Gastrocnemius medialis (tissue), 4 donors: ENCODE data around the gene HSH2D. TPM values are rescaled to one million over a fixed set of nuclear protein-coding genes. Genes with fewer than 3 reads are reported as not detected.

Experiments used
- ATAC-seq, 2 donors: fragments of 150-250 bp; one replicate each; pipeline ENCODE4 v1.9.1; 2016
- DNase-seq, 2 donors: peaks; one replicate each; pipeline ENCODE4 v3.0.0-alpha.2; 2019
- H3K27ac ChIP-seq, 4 donors: fragments of 200-600 bp; sonication (generic); 1 replicate in 1 of 4; 2 replicates in 3 of 4; pipeline ENCODE4 v1.5.1; 2016 to 2018; ENCODE audit warnings: mild to moderate bottlenecking in 2 of 4, moderate library complexity in 1 of 4
- H3K27me3 ChIP-seq, 3 donors: fragments of 200-600 bp; sonication (generic) in 2 of 3; 1 replicate in 1 of 3; 2 replicates in 2 of 3; pipeline versions ENCODE4 v1.5.1 to v1.6.0; 2016 to 2019; ENCODE audit warnings: mild to moderate bottlenecking in 1 of 3, moderate library complexity in 1 of 3
- H3K36me3 ChIP-seq, 2 donors: fragments of 200-600 bp; sonication (generic) in 1 of 2; one replicate each; pipeline ENCODE4 v1.5.1; 2017 to 2018
- H3K4me1 ChIP-seq, 2 donors: fragments of 200-600 bp; sonication (generic) in 1 of 2; one replicate each; pipeline ENCODE4 v1.5.1; 2016 to 2017; ENCODE audit warnings: mild to moderate bottlenecking in 2 of 2
- H3K4me3 ChIP-seq, 4 donors: fragments of 200-600 bp; sonication (generic) in 3 of 4; 1 replicate in 1 of 4; 2 replicates in 3 of 4; pipeline ENCODE4 v1.5.1; 2016 to 2019; ENCODE audit warnings: mild to moderate bottlenecking in 2 of 4
- H3K9me3 ChIP-seq, 3 donors: fragments of 200-600 bp; sonication (generic) in 2 of 3; 1 replicate in 1 of 3; 2 replicates in 2 of 3; pipeline ENCODE4 v1.5.1; 2016 to 2019
- POLR2A ChIP-seq, 2 donors: fragments of 450-650 bp; IDR thresholded peaks; one replicate each; pipeline ENCODE4 v1.6.1; 2017; ENCODE audit warnings: antibody characterized with exemption in 2 of 2, mild to moderate bottlenecking in 2 of 2, moderate library complexity in 2 of 2
- in situ Hi-C, 4 donors: fragments of 200-750 bp; cut with MboI; loops; one replicate each; pipeline versions ENCODE4 v1.15.0 to v1.8.0; 2017; ENCODE audit warnings: low sequenced_read_pairs in 4 of 4
- intact Hi-C: fragments of 100-400 bp; cut with DNase I; formaldehyde crosslinking; loops from one replicate; pipeline ENCODE4 v1.15.1; 2023; ENCODE audit warnings: low total_unique reads
- total RNA-seq, 4 donors: library from RNA; depleted of rRNA; stranded (reverse); fragments of >200 nt; gene quantifications; one replicate each; pipeline versions ENCODE4 v1.1.0 to v1.2.3, GENCODE V29; 2016
- TF ChIP-seq, protein P1 (sequence below), 5 experiments: fragments of 450-650 bp in 3 of 5; fragments of 200-600 bp in 2 of 5; sonication (generic) in 2 of 5; IDR thresholded peaks in 4 of 5; conservative IDR thresholded peaks in 1 of 5; 1 replicate in 4 of 5; 2 replicates in 1 of 5; pipeline ENCODE4 v1.5.1; 2016 to 2019; ENCODE audit warnings: antibody characterized with exemption in 5 of 5, mild to moderate bottlenecking in 3 of 5, moderate library complexity in 3 of 5

Gene HSH2D
- total RNA-seq, 4 donors from 2014 or later = not detected

- H3K27ac ChIP-seq = no peak overlapping the region
- H3K4me1 ChIP-seq = no peaks in the 10 kb centered on the region
- TF ChIP-seq POLR2A (IDR thresholded peaks at IDR 0.05) = no peak
- TF ChIP-seq, protein P1, sequence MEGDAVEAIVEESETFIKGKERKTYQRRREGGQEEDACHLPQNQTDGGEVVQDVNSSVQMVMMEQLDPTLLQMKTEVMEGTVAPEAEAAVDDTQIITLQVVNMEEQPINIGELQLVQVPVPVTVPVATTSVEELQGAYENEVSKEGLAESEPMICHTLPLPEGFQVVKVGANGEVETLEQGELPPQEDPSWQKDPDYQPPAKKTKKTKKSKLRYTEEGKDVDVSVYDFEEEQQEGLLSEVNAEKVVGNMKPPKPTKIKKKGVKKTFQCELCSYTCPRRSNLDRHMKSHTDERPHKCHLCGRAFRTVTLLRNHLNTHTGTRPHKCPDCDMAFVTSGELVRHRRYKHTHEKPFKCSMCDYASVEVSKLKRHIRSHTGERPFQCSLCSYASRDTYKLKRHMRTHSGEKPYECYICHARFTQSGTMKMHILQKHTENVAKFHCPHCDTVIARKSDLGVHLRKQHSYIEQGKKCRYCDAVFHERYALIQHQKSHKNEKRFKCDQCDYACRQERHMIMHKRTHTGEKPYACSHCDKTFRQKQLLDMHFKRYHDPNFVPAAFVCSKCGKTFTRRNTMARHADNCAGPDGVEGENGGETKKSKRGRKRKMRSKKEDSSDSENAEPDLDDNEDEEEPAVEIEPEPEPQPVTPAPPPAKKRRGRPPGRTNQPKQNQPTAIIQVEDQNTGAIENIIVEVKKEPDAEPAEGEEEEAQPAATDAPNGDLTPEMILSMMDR (IDR thresholded peaks at IDR 0.05 in 4 of 5, conservative IDR thresholded peaks at IDR 0.05 in 1 of 5) = no peak
- no peaks in the 10 kb centered on the region for H3K9me3 ChIP-seq
- H3K36me3 ChIP-seq = no peaks in the 10 kb centered on the region
- DNase-seq (no peak), ATAC-seq (no peak)
- in situ Hi-C loops (no loop called here), intact Hi-C loops (no loop called here)
- H3K27me3 ChIP-seq = no peaks in the 10 kb centered on the region
- H3K4me3 ChIP-seq = no peak overlapping the region
Observed at GRCh38 chr19:16139752-16140151, 3.7 kb upstream of the HSH2D start.

DNA sequence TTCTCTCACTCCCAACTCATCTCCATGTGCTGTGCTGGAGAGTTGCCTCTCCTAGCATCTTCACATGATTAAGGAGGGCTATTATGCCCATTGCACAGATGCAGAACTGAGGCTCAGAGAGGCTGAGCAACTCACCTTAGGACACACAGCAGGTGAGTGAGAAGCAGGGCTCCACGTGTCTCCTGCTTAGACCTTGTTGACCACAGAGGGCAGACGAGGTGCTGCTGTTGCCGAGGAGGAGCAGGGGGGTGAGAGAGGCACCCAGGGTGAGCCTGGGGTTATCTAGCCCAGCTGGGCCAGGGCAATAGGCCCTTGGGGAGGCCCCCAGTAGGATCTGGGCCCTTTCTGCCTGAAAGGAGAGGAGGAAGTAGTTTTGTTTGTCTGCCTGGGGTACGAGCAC is 2.4 kb upstream of the HSH2D start:
- H3K4me3 ChIP-seq = no peak overlapping the region
- H3K27me3 ChIP-seq = no peaks in the 10 kb centered on the region
- intact Hi-C loops (no loop called here), in situ Hi-C loops (no loop called here)
- H3K9me3 ChIP-seq = no peaks in the 10 kb centered on the region
- ATAC-seq (no peak), DNase-seq (no peak)
- no peaks in the 10 kb centered on the region for H3K4me1 ChIP-seq
- TF ChIP-seq POLR2A (IDR thresholded peaks at IDR 0.05) = no peak
- TF ChIP-seq, protein P1 (IDR thresholded peaks at IDR 0.05 in 4 of 5, conservative IDR thresholded peaks at IDR 0.05 in 1 of 5) = no peak
- no peak overlapping the region for H3K27ac ChIP-seq
- H3K36me3 ChIP-seq = no peaks in the 10 kb centered on the region

- TF ChIP-seq, protein P1 (IDR thresholded peaks at IDR 0.05 in 4 of 5, conservative IDR thresholded peaks at IDR 0.05 in 1 of 5) = no peak
- no peak for TF ChIP-seq POLR2A (IDR thresholded peaks at IDR 0.05)
- no peak for DNase-seq
- no peaks in the 10 kb centered on the region for H3K36me3 ChIP-seq
- H3K4me3 ChIP-seq = no peak overlapping the region
- in situ Hi-C loops (no loop called here), intact Hi-C loops (no loop called here)
- H3K9me3 ChIP-seq = no peaks in the 10 kb centered on the region
- no peak overlapping the region for H3K27ac ChIP-seq
- no peak for ATAC-seq
- H3K4me1 ChIP-seq = no peaks in the 10 kb centered on the region
- no peaks in the 10 kb centered on the region for H3K27me3 ChIP-seq
Observed at GRCh38 chr19:16142032-16142580, 1.4 kb upstream of the HSH2D start.

DNA sequence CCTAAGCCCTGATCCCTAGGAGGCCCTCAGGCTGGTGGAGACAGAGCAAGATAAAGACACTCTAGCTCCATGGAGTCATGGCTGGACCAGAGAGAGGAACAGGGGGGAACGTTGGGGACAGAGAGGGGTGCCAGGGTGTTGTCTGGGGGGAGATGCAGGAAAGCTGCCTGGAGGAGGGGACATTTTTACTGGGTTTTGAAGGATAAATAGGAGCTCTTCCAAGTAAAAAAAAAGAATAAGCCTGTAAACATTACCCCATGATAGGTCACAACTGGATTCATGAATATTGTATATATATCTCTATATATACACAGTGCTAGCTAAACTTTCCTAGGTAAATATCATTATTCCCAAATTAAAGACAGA is 714 bp downstream of the HSH2D start:
- Histone ChIP-seq H3K9me3 (no peaks in the 10 kb centered on the region), H3K27me3 (no peaks in the 10 kb centered on the region), H3K36me3 (no peaks in the 10 kb centered on the region), H3K27ac (no peak overlapping the region), H3K4me1 (no peaks in the 10 kb centered on the region), H3K4me3 (no peak overlapping the region)
- DNase-seq = no peak
- no peak for TF ChIP-seq POLR2A (IDR thresholded peaks at IDR 0.05)
- TF ChIP-seq, protein P1 (IDR thresholded peaks at IDR 0.05 in 4 of 5, conservative IDR thresholded peaks at IDR 0.05 in 1 of 5) = no peak
- in situ Hi-C loops = no loop called here
- intact Hi-C loops = no loop called here
- ATAC-seq = no peak

DNA sequence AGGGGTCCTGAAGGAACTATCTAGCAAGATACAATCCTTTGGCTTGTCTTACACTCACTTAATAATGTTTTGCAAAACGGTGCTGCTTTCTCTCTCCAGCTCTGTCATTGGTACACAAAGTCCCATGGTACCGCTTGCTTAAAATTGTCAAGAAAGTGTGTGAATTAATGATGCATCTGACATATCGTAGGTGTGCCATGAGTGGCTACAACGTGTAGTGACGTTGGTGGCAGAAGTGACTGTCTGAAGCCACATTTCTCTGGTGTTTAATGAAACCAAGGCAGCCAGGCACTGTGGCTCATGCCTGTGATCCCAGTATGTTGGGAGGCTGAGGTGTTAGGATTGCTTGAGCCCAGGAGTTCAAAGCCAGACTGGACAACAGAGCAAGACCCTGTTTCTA is 2.6 kb downstream of the HSH2D start:
- H3K4me3 ChIP-seq = no peak overlapping the region
- H3K9me3 ChIP-seq = no peaks in the 10 kb centered on the region
- DNase-seq (no peak), ATAC-seq (no peak)
- H3K36me3 ChIP-seq = no peaks in the 10 kb centered on the region
- H3K27me3 ChIP-seq = no peaks in the 10 kb centered on the region
- in situ Hi-C loops = no loop called here
- intact Hi-C loops = no loop called here
- H3K27ac ChIP-seq = no peak overlapping the region
- TF ChIP-seq, protein P1 (IDR thresholded peaks at IDR 0.05 in 4 of 5, conservative IDR thresholded peaks at IDR 0.05 in 1 of 5) = no peak
- no peak for TF ChIP-seq POLR2A (IDR thresholded peaks at IDR 0.05)
- no peaks in the 10 kb centered on the region for H3K4me1 ChIP-seq
